ENCODE data around the gene NFKBIA. TPM values are rescaled to one million over a fixed set of nuclear protein-coding genes. Genes with fewer than 3 reads are reported as not detected.
A peak's percentile ranks its signal among the peaks of the same experiment; 100 is the strongest.

NFKBIA gene
- total RNA-seq, 1 donor from 2014 or later, result 30.3 TPM

DNA sequence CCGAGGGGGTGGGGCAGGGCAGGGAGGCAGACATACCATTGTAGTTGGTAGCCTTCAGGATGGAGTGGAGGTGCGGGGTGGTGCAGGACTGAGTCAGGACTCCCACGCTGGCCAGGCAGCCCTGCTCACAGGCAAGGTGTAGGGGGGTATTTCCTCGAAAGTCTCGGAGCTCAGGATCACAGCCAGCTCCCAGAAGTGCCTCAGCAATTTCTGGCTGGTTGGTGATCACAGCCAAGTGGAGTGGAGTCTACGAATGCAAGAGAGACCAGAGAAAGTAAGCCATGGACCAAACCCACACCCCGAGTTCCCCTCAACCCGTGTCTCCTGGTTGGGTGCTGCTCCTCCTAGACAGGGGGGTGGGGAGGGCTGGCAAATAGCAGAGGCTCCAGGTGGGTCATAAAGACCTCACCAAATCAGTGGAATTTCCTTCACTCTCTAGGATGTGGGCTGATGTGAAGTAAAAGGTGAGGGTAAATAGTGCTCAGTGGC is 1.4 kb downstream of the NFKBIA start:
- TF ChIP-seq, protein P1, sequence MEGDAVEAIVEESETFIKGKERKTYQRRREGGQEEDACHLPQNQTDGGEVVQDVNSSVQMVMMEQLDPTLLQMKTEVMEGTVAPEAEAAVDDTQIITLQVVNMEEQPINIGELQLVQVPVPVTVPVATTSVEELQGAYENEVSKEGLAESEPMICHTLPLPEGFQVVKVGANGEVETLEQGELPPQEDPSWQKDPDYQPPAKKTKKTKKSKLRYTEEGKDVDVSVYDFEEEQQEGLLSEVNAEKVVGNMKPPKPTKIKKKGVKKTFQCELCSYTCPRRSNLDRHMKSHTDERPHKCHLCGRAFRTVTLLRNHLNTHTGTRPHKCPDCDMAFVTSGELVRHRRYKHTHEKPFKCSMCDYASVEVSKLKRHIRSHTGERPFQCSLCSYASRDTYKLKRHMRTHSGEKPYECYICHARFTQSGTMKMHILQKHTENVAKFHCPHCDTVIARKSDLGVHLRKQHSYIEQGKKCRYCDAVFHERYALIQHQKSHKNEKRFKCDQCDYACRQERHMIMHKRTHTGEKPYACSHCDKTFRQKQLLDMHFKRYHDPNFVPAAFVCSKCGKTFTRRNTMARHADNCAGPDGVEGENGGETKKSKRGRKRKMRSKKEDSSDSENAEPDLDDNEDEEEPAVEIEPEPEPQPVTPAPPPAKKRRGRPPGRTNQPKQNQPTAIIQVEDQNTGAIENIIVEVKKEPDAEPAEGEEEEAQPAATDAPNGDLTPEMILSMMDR (conservative IDR thresholded peaks at IDR 0.05), result no peak
- Mint-ChIP-seq H3K36me3 (ENCODE audit: low read depth) (peaks cover 4% of the 10 kb centered on the region), H3K4me3 (peak overlapping the region; percentile 85), H3K27ac (ENCODE audit: unreplicated experiment) (no peak overlapping the region), H3K27me3 (ENCODE audit: low read depth) (no peaks in the 10 kb centered on the region), H3K4me1 (peaks cover 22% of the 10 kb centered on the region), H3K9me3 (no peaks in the 10 kb centered on the region)
- DNase-seq (ENCODE audit: low read depth, low spot score), result no peak

DNA sequence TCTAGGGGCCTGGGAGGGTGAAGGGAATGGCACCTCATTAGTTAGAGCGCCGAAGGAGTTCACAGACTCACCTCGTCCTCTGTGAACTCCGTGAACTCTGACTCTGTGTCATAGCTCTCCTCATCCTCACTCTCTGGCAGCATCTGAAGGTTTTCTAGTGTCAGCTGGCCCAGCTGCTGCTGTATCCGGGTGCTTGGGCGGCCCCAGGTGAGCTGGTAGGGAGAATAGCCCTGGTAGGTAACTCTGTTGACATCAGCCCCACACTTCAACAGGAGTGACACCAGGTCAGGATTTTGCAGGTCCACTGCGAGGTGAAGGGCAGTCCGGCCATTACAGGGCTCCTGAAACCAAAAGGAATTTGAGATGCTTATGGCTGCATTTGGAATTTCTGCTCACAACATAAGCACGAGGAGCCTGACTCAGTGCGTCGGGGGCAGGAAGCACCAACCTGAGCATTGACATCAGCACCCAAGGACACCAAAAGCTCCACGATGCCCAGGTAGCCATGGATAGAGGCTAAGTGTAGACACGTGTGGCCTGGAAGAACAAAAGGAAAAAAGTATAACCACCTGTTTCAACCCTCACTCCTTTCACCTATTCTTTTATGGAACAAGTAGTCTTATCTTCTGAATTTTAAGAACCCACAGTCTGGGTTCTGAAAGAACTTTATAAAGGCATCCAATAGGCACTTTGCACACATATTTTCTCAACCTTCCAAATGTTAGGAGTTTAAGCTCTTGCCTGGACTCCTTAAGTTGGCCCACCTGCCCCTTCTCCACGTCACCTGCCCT is 2.0 kb downstream of the NFKBIA start:
- H3K9me3 Mint-ChIP-seq, result no peaks in the 10 kb centered on the region
- TF ChIP-seq, protein P1 (conservative IDR thresholded peaks at IDR 0.05), result no peak
- no peak overlapping the region for H3K27ac Mint-ChIP-seq (ENCODE audit: unreplicated experiment)
- peaks cover 4% of the 10 kb centered on the region for H3K36me3 Mint-ChIP-seq (ENCODE audit: low read depth)
- H3K4me3 Mint-ChIP-seq, result peak overlapping the region; percentile 85
- H3K4me1 Mint-ChIP-seq, result peaks cover 24% of the 10 kb centered on the region
- no peak for DNase-seq (ENCODE audit: low read depth, low spot score)
- H3K27me3 Mint-ChIP-seq (ENCODE audit: low read depth), result no peaks in the 10 kb centered on the region

DNA sequence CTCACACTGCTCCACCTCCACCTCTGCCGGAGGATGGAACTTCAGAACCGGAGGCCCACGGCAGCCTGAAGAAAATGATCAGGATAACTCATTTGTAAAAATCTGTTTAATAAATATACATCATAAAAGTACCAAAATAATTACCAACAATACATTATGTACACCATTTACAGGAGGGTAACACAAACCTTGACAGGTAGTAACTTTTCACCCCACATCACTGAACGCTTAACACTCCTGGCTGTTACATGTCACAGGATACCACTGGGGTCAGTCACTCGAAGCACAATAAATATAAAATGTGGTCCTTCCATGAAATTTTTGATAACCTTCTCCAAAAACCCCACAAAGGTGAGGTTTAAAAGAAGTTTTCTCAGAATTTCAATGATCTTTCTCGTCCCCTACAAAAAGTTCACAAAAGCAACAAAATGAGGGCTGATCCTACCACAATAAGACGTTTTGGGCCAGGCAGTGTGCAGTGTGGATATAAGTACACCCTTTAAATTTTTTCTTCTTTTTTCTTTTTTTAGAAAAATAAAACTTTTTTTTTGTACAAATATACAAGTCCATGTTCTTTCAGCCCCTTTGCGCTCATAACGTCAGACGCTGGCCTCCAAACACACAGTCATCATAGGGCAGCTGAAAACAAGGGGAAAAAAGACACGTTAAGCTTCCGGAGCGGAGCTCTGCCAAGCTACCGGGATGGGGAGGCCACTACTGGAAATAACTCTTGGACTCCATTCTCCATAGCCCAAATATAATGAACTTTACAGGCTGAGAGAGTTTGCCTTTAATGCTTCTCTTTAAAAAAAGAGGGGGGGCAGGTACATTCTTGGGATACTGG is 2.9 kb downstream of the NFKBIA start:
- no peak for DNase-seq (ENCODE audit: low read depth, low spot score)
- Mint-ChIP-seq H3K27ac (ENCODE audit: unreplicated experiment) (no peak overlapping the region), H3K4me3 (peak overlapping the region; percentile 62), H3K36me3 (ENCODE audit: low read depth) (peaks cover 4% of the 10 kb centered on the region), H3K27me3 (ENCODE audit: low read depth) (no peaks in the 10 kb centered on the region), H3K9me3 (no peaks in the 10 kb centered on the region), H3K4me1 (peaks cover 22% of the 10 kb centered on the region)
- TF ChIP-seq, protein P1 (conservative IDR thresholded peaks at IDR 0.05), result no peak

DNA sequence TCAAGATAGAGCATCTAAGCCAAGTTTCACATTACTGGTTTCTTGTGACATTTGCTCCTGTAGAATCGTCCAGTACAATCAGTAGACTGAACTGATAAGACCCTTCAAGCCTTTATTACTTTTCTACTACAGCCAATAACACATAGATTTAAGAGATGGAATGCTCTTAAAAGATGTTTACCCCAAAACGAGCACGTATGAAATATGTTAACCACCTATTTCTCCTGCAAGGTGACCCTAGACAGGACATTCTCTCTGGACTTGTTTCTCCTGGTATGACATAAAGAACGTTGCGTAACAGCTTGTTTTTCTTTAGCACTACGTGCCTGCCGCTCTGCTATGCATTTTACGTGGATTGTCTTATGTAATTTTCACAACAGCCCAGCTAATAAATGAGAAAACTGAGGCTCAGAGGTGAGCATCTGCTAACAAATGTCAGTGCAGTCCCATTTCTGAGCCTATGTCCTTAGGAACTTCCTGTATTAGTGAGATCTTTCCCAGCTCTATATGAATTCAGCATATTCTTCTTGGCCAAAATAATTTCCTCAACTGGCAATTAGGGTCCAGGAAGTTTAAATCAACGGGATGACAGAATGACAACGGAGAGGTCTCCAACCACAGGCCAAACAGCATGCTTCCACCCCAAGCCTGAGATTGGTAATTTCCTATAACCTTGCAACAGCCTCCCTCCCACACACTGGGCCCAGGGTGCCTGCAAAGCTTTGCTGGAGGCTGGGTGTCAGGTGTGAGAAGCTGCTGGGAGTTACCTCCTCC is 3.7 kb downstream of the NFKBIA start:
- H3K27ac Mint-ChIP-seq (ENCODE audit: unreplicated experiment), result no peak overlapping the region
- TF ChIP-seq, protein P1 (conservative IDR thresholded peaks at IDR 0.05), result no peak
- H3K9me3 Mint-ChIP-seq, result no peaks in the 10 kb centered on the region
- no peaks in the 10 kb centered on the region for H3K27me3 Mint-ChIP-seq (ENCODE audit: low read depth)
- peaks cover 4% of the 10 kb centered on the region for H3K36me3 Mint-ChIP-seq (ENCODE audit: low read depth)
- peak overlapping the region; percentile 39 for H3K4me3 Mint-ChIP-seq
- DNase-seq (ENCODE audit: low read depth, low spot score), result no peak
- peaks cover 20% of the 10 kb centered on the region for H3K4me1 Mint-ChIP-seq
